ENCODE measurements around the gene TMEM115. TPM values are rescaled to one million over a fixed set of nuclear protein-coding genes. Genes with fewer than 3 reads are reported as not detected.
A peak's percentile ranks its signal among the peaks of the same experiment; 100 is the strongest.

TMEM115 gene
- total RNA-seq, 1 experiment from 2014 or later = 29.4 TPM

DNA sequence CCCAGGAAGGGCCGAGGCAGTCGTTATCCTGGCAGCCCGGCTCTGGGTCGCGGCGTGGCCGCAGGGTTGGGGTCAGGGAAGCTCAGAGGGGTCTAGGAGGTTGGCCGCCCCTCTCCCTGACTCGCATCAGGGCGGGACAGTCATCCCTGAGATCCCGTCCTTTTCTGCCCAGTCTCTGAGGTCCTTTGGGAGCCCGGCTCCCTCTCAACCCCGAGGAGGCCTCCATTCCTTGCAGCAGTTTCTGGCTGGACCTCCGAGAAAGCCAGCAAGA, 37.3 kb downstream of the TMEM115 start:
- Mint-ChIP-seq H3K27me3 (ENCODE audit: unreplicated experiment) (no peaks in the 10 kb centered on the region), H3K36me3 (ENCODE audit: insufficient read depth, unreplicated experiment) (peaks cover 37% of the 10 kb centered on the region), H3K27ac (ENCODE audit: unreplicated experiment) (no peak overlapping the region), H3K9me3 (ENCODE audit: low read depth, unreplicated experiment) (no peaks in the 10 kb centered on the region), H3K4me3 (ENCODE audit: low read depth, unreplicated experiment) (peak overlapping the region; percentile 74), H3K4me1 (ENCODE audit: low read depth, unreplicated experiment) (peaks cover under 1% of the 10 kb centered on the region)
- intact Hi-C loops (cut with micrococcal nuclease; ENCODE audit: unreplicated experiment) = loop anchor here (10.0 kb wide), 1 partner anchor 47 kb away; the partner anchor contains the start of gene LSMEM2
- TF ChIP-seq CTCF (IDR thresholded peaks at IDR 0.05; ENCODE audit: unreplicated experiment) = no peak
- DNase-seq = no peak
- CTCF ChIA-PET = no interaction called here
- BruUV-seq (replicated peaks) = no TSS peak

- intact Hi-C loops (cut with micrococcal nuclease; ENCODE audit: unreplicated experiment) = loop anchor here (10.0 kb wide), 1 partner anchor 47 kb away; the partner anchor contains the start of gene LSMEM2
- no TSS peak for BruUV-seq (replicated peaks)
- DNase-seq = peak; percentile 91
- CTCF ChIA-PET = interaction anchor here (0.5 to 0.7 kb wide), 4 partner anchors 15 to 62 kb away, joined by 3 to 5 read pairs (median 4); partner anchors contain the start of genes CYB561D2 and NPRL2
- Mint-ChIP-seq H3K9me3 (ENCODE audit: low read depth, unreplicated experiment) (no peaks in the 10 kb centered on the region), H3K27me3 (ENCODE audit: unreplicated experiment) (no peaks in the 10 kb centered on the region), H3K36me3 (ENCODE audit: insufficient read depth, unreplicated experiment) (peaks cover 37% of the 10 kb centered on the region), H3K27ac (ENCODE audit: unreplicated experiment) (peak overlapping the region; percentile 94), H3K4me1 (ENCODE audit: low read depth, unreplicated experiment) (peaks cover 6% of the 10 kb centered on the region), H3K4me3 (ENCODE audit: low read depth, unreplicated experiment) (peak overlapping the region; percentile 74)
- peak; percentile 12 for TF ChIP-seq CTCF (IDR thresholded peaks at IDR 0.05; ENCODE audit: unreplicated experiment)
These were observed 37.8 kb downstream of the TMEM115 start for GRCh38 chr3:50321336-50322114.

DNA sequence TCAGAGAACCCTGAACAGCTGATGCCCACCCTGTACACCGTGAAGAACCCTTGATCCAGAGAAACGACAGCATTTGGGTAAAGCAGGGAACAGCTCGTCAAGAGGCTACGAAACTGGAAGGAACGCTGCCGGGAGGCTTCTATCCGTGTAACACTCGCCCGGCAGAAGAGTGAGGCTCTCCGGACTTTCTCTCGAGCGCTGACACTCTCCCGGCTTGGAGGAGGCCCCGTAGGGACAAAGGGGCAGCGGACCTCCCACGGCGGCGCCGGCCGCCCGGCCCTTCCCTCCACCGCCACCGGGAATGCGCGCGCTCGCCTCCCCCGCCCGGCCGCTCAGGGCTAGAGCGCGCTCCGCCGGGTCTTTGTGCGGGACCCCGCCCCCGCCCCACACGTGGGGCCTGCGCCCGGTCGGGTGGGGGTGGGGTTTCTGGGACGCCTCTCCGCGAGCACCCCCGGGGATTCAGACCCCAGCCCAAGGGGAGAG, 38.4 kb downstream of the TMEM115 start:
- CTCF ChIA-PET = interaction anchor here (0.5 to 0.7 kb wide), 4 partner anchors 15 to 61 kb away, joined by 3 to 5 read pairs (median 4); partner anchors contain the start of genes CYB561D2 and NPRL2
- Mint-ChIP-seq H3K27ac (ENCODE audit: unreplicated experiment) (peak overlapping the region; percentile 94), H3K9me3 (ENCODE audit: low read depth, unreplicated experiment) (no peaks in the 10 kb centered on the region), H3K4me1 (ENCODE audit: low read depth, unreplicated experiment) (peaks cover 12% of the 10 kb centered on the region), H3K4me3 (ENCODE audit: low read depth, unreplicated experiment) (peak overlapping the region; percentile 74), H3K27me3 (ENCODE audit: unreplicated experiment) (no peaks in the 10 kb centered on the region), H3K36me3 (ENCODE audit: insufficient read depth, unreplicated experiment) (peaks cover 41% of the 10 kb centered on the region)
- peak; percentile 84 for DNase-seq
- no peak for TF ChIP-seq CTCF (IDR thresholded peaks at IDR 0.05; ENCODE audit: unreplicated experiment)
- no TSS peak for BruUV-seq (replicated peaks)
- intact Hi-C loops (cut with micrococcal nuclease; ENCODE audit: unreplicated experiment) = loop anchor here (10.0 kb wide), 1 partner anchor 46 kb away; the partner anchor contains the start of gene LSMEM2

DNA sequence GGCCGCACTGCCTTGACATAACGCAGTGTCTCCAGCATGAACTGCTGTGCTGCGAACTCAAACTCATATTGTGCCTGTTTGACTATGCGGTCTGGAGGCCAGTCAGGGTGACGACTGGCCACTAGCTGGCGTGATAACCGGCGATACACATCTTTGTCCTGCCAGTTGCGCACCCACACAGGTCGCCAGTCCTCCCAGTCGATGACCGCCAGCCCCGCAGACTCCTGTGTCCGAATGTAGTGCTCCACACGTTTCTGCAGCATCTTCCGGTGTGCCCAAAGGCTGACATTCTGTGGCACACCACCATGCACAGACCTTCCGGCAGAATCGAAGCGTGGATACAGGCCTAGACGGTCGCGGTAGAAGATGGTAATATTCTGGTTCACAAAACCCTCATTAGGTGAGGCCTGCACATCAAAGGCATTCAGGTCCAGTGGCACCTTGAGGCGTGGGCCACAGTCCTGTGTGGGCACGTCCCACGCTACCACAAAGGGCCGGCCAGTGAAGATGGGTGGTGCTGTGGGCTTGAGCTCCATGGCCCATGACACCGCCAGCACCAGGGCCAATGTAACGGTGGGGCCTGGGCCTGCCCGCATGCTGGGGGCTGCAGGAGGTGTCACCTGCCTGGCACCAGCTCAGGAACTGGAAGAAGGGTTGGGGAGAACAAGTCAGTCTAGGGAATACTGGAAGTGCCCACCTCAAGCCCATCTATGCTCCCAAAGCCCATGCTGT, 39.3 kb downstream of the TMEM115 start:
- intact Hi-C loops (cut with micrococcal nuclease; ENCODE audit: unreplicated experiment) = loop anchor here (10.0 kb wide), 1 partner anchor 45 kb away; the partner anchor contains the start of gene LSMEM2
- TSS peak; percentile 42 for BruUV-seq (replicated peaks)
- no peak for TF ChIP-seq CTCF (IDR thresholded peaks at IDR 0.05; ENCODE audit: unreplicated experiment)
- Mint-ChIP-seq H3K4me3 (ENCODE audit: low read depth, unreplicated experiment) (peak overlapping the region; percentile 74), H3K4me1 (ENCODE audit: low read depth, unreplicated experiment) (peaks cover 18% of the 10 kb centered on the region), H3K36me3 (ENCODE audit: insufficient read depth, unreplicated experiment) (peaks cover 41% of the 10 kb centered on the region), H3K9me3 (ENCODE audit: low read depth, unreplicated experiment) (no peaks in the 10 kb centered on the region), H3K27me3 (ENCODE audit: unreplicated experiment) (no peaks in the 10 kb centered on the region), H3K27ac (ENCODE audit: unreplicated experiment) (no peak overlapping the region)
- DNase-seq = no peak
- CTCF ChIA-PET = no interaction called here
